Measurements from ENCODE around the gene C9orf72. TPM values are rescaled to one million over a fixed set of nuclear protein-coding genes. Genes with fewer than 3 reads are reported as not detected.

C9orf72 gene
- total RNA-seq, 1 experiment from 2014 or later: 5.9 TPM

GRCh38 chr9:27554712-27555111, 18.6 kb downstream of the C9orf72 start:
- no peaks in the 10 kb centered on the region for H3K36me3 ChIP-seq (ENCODE audit: insufficient read depth, low read length, poor library complexity, severe bottlenecking)
- no peak overlapping the region for H3K4me3 ChIP-seq (ENCODE audit: low read depth, low read length, poor library complexity, severe bottlenecking)
- TF ChIP-seq EZH2 (IDR thresholded peaks at IDR 0.05; ENCODE audit: borderline replicate concordance, low read depth, low read length, poor library complexity, severe bottlenecking): no peak
- no peak for TF ChIP-seq CTCF (conservative IDR thresholded peaks at IDR 0.05; ENCODE audit: low read depth, low read length)
- ChIA-PET POLR2A (ENCODE audit: low non-redundant PET) (no interaction called here), CTCF (no interaction called here)
- H3K9me3 ChIP-seq (ENCODE audit: low read depth, low read length, poor library complexity, severe bottlenecking): no peaks in the 10 kb centered on the region
- H3K27me3 ChIP-seq (replicated peaks; ENCODE audit: insufficient read depth, low read depth, low read length, poor library complexity): no peaks in the 10 kb centered on the region
- no TSS peak for BruUV-seq (replicated peaks)
- no peak for DNase-seq (ENCODE audit: low spot score)
- no peaks in the 10 kb centered on the region for H3K4me1 ChIP-seq (ENCODE audit: insufficient read depth, low read length, poor library complexity, severe bottlenecking)
- intact Hi-C loops (cut with micrococcal nuclease; ENCODE audit: unreplicated experiment): no loop called here
- H3K27ac ChIP-seq (ENCODE audit: low read depth, low read length, poor library complexity, severe bottlenecking): no peak overlapping the region

GRCh38 chr9:27549196-27549755, 24.0 kb downstream of the C9orf72 start:
- ChIA-PET CTCF (no interaction called here), POLR2A (ENCODE audit: low non-redundant PET) (no interaction called here)
- no peak for DNase-seq (ENCODE audit: low spot score)
- TF ChIP-seq CTCF (conservative IDR thresholded peaks at IDR 0.05; ENCODE audit: low read depth, low read length) (no peak), EZH2 (IDR thresholded peaks at IDR 0.05; ENCODE audit: borderline replicate concordance, low read depth, low read length, poor library complexity, severe bottlenecking) (no peak)
- intact Hi-C loops (cut with micrococcal nuclease; ENCODE audit: unreplicated experiment): loop anchor here (5.0 kb wide), 1 partner anchor 217 kb away; no protein-coding TSS in a partner anchor
- no peaks in the 10 kb centered on the region for H3K27me3 ChIP-seq (replicated peaks; ENCODE audit: insufficient read depth, low read depth, low read length, poor library complexity)
- no peak overlapping the region for H3K27ac ChIP-seq (ENCODE audit: low read depth, low read length, poor library complexity, severe bottlenecking)
- H3K4me3 ChIP-seq (ENCODE audit: low read depth, low read length, poor library complexity, severe bottlenecking): no peak overlapping the region
- H3K36me3 ChIP-seq (ENCODE audit: insufficient read depth, low read length, poor library complexity, severe bottlenecking): no peaks in the 10 kb centered on the region
- BruUV-seq (replicated peaks): no TSS peak
- no peaks in the 10 kb centered on the region for H3K9me3 ChIP-seq (ENCODE audit: low read depth, low read length, poor library complexity, severe bottlenecking)
- no peaks in the 10 kb centered on the region for H3K4me1 ChIP-seq (ENCODE audit: insufficient read depth, low read length, poor library complexity, severe bottlenecking)

- Histone ChIP-seq H3K4me1 (ENCODE audit: insufficient read depth, low read length, poor library complexity, severe bottlenecking) (no peaks in the 10 kb centered on the region), H3K9me3 (ENCODE audit: low read depth, low read length, poor library complexity, severe bottlenecking) (no peaks in the 10 kb centered on the region), H3K36me3 (ENCODE audit: insufficient read depth, low read length, poor library complexity, severe bottlenecking) (no peaks in the 10 kb centered on the region), H3K4me3 (ENCODE audit: low read depth, low read length, poor library complexity, severe bottlenecking) (no peak overlapping the region), H3K27ac (ENCODE audit: low read depth, low read length, poor library complexity, severe bottlenecking) (no peak overlapping the region), H3K27me3 (replicated peaks; ENCODE audit: insufficient read depth, low read depth, low read length, poor library complexity) (no peaks in the 10 kb centered on the region)
- ChIA-PET CTCF (interaction anchor here (1.2 kb wide), 1 partner anchor 216 kb away, joined by 3 read pairs; no protein-coding TSS in a partner anchor), POLR2A (ENCODE audit: low non-redundant PET) (no interaction called here)
- TF ChIP-seq CTCF (conservative IDR thresholded peaks at IDR 0.05; ENCODE audit: low read depth, low read length): peak; percentile 40
- no peak for TF ChIP-seq EZH2 (IDR thresholded peaks at IDR 0.05; ENCODE audit: borderline replicate concordance, low read depth, low read length, poor library complexity, severe bottlenecking)
- intact Hi-C loops (cut with micrococcal nuclease; ENCODE audit: unreplicated experiment): loop anchor here (5.0 kb wide), 1 partner anchor 216 kb away; no protein-coding TSS in a partner anchor
- no TSS peak for BruUV-seq (replicated peaks)
- DNase-seq (ENCODE audit: low spot score): peak; percentile 21
Measured at GRCh38 chr9:27548055-27548741, 25.1 kb downstream of the C9orf72 start.

All from A673 (cell line).